Upper lobe of left lung (tissue), 6 donors: ENCODE measurements around the gene ATP4B. TPM values are rescaled to one million over a fixed set of nuclear protein-coding genes. Genes with fewer than 3 reads are reported as not detected.

ENCODE experiments used
- ATAC-seq, 2 donors: fragments of 200-7000 bp; cut with Tn5 transposase; one replicate each; pipeline ENCODE4 v1.9.1; 2022; ENCODE audit warnings: mild to moderate bottlenecking in 2 of 2, moderate library complexity in 2 of 2; ENCODE audit not compliant: low FRiP score in 2 of 2
- DNase-seq, 2 donors: peaks; one replicate each; pipeline ENCODE4 v3.0.0-alpha.2; 2019 to 2020
- H3K27ac ChIP-seq, 4 donors: fragments of 200-600 bp; sonication (generic); one replicate each; pipeline ENCODE4 v1.5.1; 2016 to 2019
- H3K27me3 ChIP-seq, 4 donors: fragments of 200-600 bp; sonication (generic); one replicate each; pipeline ENCODE4 v1.5.1; 2017 to 2019
- H3K36me3 ChIP-seq, 4 donors: fragments of 200-600 bp; sonication (generic); one replicate each; pipeline ENCODE4 v1.5.1; 2016 to 2019
- H3K4me1 ChIP-seq, 4 donors: fragments of 200-600 bp; sonication (generic); one replicate each; pipeline ENCODE4 v1.5.1; 2018 to 2019
- H3K4me3 ChIP-seq, 4 donors: fragments of 200-600 bp; sonication (generic); one replicate each; pipeline ENCODE4 v1.5.1; 2017 to 2019; ENCODE audit warnings: mild to moderate bottlenecking in 2 of 4, moderate library complexity in 1 of 4
- H3K9me3 ChIP-seq, 4 donors: fragments of 200-600 bp; sonication (generic); one replicate each; pipeline ENCODE4 v1.5.1; 2018 to 2019
- CTCF ChIP-seq, 6 experiments: fragments of 450-650 bp in 4 of 6; fragments of 200-600 bp in 2 of 6; sonication (generic) in 2 of 6; IDR thresholded peaks; one replicate each; pipeline ENCODE4 v1.5.1; 2016 to 2019; ENCODE audit warnings: antibody characterized with exemption in 6 of 6
- EP300 ChIP-seq, 4 donors: sonication (generic); formaldehyde crosslinking; IDR thresholded peaks; one replicate each; pipeline ENCODE4 v1.5.1; 2017; ENCODE audit warnings: antibody characterized with exemption in 4 of 4, control low read depth in 2 of 4
- POLR2A ChIP-seq, 4 donors: fragments of 450-650 bp; IDR thresholded peaks; one replicate each; pipeline ENCODE4 v1.5.1; 2016 to 2017; ENCODE audit warnings: antibody characterized with exemption in 4 of 4, mild to moderate bottlenecking in 2 of 4
- POLR2AphosphoS5 ChIP-seq, 2 donors: sonication (generic); formaldehyde crosslinking; IDR thresholded peaks; one replicate each; pipeline ENCODE4 v1.5.1; 2017; ENCODE audit warnings: antibody characterized with exemption in 2 of 2
- WGBS, 2 donors: methylation state at CpG; one replicate each; pipeline ENCODE4 v1.1.5; 2017 to 2018; 5-methylcytosine and 5-hydroxymethylcytosine counted together
- total RNA-seq, 6 donors: library from RNA; depleted of rRNA in 4 of 6; stranded (reverse); fragments of >200 nt in 4 of 6; gene quantifications; one replicate each; pipeline versions ENCODE4 v1.1.0 to v1.2.1, GENCODE V29; 2016 to 2021
- donor health status: DM: no; HTN: no; CAD: no; lungs with moderate emphysema.
- donor health status: DM: no; HTN: yes; CAD: no; lungs with severe emphysema.

The ATP4B gene
- total RNA-seq, 6 donors from 2014 or later, result not detected

- DNase-seq, result peak in 1 of 2 donors; percentile 6
- no peak for ATAC-seq
- TF ChIP-seq CTCF (IDR thresholded peaks at IDR 0.05), result no peak
- no peak for TF ChIP-seq EP300 (IDR thresholded peaks at IDR 0.05)
- no peak for TF ChIP-seq POLR2AphosphoS5 (IDR thresholded peaks at IDR 0.05)
- TF ChIP-seq POLR2A (IDR thresholded peaks at IDR 0.05), result no peak
- Histone ChIP-seq H3K9me3 (no peaks in the 10 kb centered on the region), H3K27ac (no peak overlapping the region), H3K27me3 (no peaks in the 10 kb centered on the region), H3K4me3 (no peak overlapping the region), H3K36me3 (no peaks in the 10 kb centered on the region), H3K4me1 (peaks cover 0 to 5% (median 0%) of the 10 kb centered on the region in 4 donors)
- 66 to 77% methylated on average over 9 of the region's 9 CpGs for WGBS, 2 donors
Observed at GRCh38 chr13:113654175-113654560, 3.8 kb downstream of the ATP4B start.

GRCh38 chr13:113653264-113654174 is 4.5 kb downstream of the ATP4B start:
- H3K4me1 ChIP-seq, result peaks cover 0 to 5% (median 0%) of the 10 kb centered on the region in 4 donors
- no peak overlapping the region for H3K27ac ChIP-seq
- TF ChIP-seq CTCF (IDR thresholded peaks at IDR 0.05) (no peak), EP300 (IDR thresholded peaks at IDR 0.05) (no peak), POLR2AphosphoS5 (IDR thresholded peaks at IDR 0.05) (no peak), POLR2A (IDR thresholded peaks at IDR 0.05) (no peak)
- no peak overlapping the region for H3K4me3 ChIP-seq
- H3K9me3 ChIP-seq, result no peaks in the 10 kb centered on the region
- H3K27me3 ChIP-seq, result no peaks in the 10 kb centered on the region
- 59 to 61% methylated on average over 24 of the region's 24 CpGs for WGBS, 2 donors
- ATAC-seq (no peak), DNase-seq (peak; percentile 12 to 60)
- no peaks in the 10 kb centered on the region for H3K36me3 ChIP-seq

- ATAC-seq (no peak), DNase-seq (peak in 1 of 2 donors; percentile 19)
- Histone ChIP-seq H3K27ac (no peak overlapping the region), H3K4me1 (peaks cover 0 to 5% (median 2%) of the 10 kb centered on the region in 4 donors), H3K36me3 (no peaks in the 10 kb centered on the region), H3K9me3 (no peaks in the 10 kb centered on the region), H3K4me3 (no peak overlapping the region), H3K27me3 (no peaks in the 10 kb centered on the region)
- 90 to 94% methylated on average over 24 of the region's 24 CpGs for WGBS, 2 donors
- no peak for TF ChIP-seq POLR2AphosphoS5 (IDR thresholded peaks at IDR 0.05)
- no peak for TF ChIP-seq EP300 (IDR thresholded peaks at IDR 0.05)
- no peak for TF ChIP-seq POLR2A (IDR thresholded peaks at IDR 0.05)
- TF ChIP-seq CTCF (IDR thresholded peaks at IDR 0.05), result no peak
Observed at GRCh38 chr13:113652404-113653263, 5.4 kb downstream of the ATP4B start.

GRCh38 chr13:113651511-113652403 is 6.2 kb downstream of the ATP4B start:
- TF ChIP-seq POLR2AphosphoS5 (IDR thresholded peaks at IDR 0.05), result no peak
- TF ChIP-seq CTCF (IDR thresholded peaks at IDR 0.05), result no peak
- TF ChIP-seq EP300 (IDR thresholded peaks at IDR 0.05), result no peak
- TF ChIP-seq POLR2A (IDR thresholded peaks at IDR 0.05), result no peak
- no peaks in the 10 kb centered on the region for H3K36me3 ChIP-seq
- WGBS, 2 donors, result 95 to 96% methylated on average over 30 to 31 of the region's 37 CpGs
- H3K27me3 ChIP-seq, result no peaks in the 10 kb centered on the region
- H3K9me3 ChIP-seq, result no peaks in the 10 kb centered on the region
- peak; percentile 20 to 67 for DNase-seq
- ATAC-seq, result no peak
- H3K4me1 ChIP-seq, result peaks cover 5 to 13% (median 9%) of the 10 kb centered on the region in 4 donors
- H3K27ac ChIP-seq, result no peak overlapping the region
- no peak overlapping the region for H3K4me3 ChIP-seq
